Measurements from ENCODE around the gene FOXP4.
"Not testable (repeated sequence)": the region's sequence is repeated elsewhere in the genome, so short reads cannot be mapped to it uniquely, and the experiment has no call there.

Gene FOXP4

GRCh38 chr6:41614715-41615114 lies 68.5 kb downstream of the FOXP4 start:
- H3K27ac ChIP-seq, result no peak overlapping the region
- no peak for TF ChIP-seq CTCF (IDR thresholded peaks at IDR 0.05)
- intact Hi-C loops (cut with DNase I; ENCODE audit: low total_unique reads), result no loop called here
- no peaks in the 10 kb centered on the region for H3K9me3 ChIP-seq
- H3K36me3 ChIP-seq, result no peaks in the 10 kb centered on the region
- H3K4me3 ChIP-seq, result no peak overlapping the region
- peaks cover 0 to 6% of the 10 kb centered on the region in 2 donors for H3K27me3 ChIP-seq
- no peaks in the 10 kb centered on the region for H3K4me1 ChIP-seq
- DNase-seq, result peak in 1 of 2 donors; percentile 41

- H3K4me3 ChIP-seq, result no peak overlapping the region
- DNase-seq, result peak in 1 of 2 donors; percentile 44
- no peaks in the 10 kb centered on the region for H3K9me3 ChIP-seq
- TF ChIP-seq CTCF (IDR thresholded peaks at IDR 0.05), result no peak
- peaks cover 0 to 6% of the 10 kb centered on the region in 2 donors for H3K27me3 ChIP-seq
- H3K4me1 ChIP-seq, result no peaks in the 10 kb centered on the region
- no peaks in the 10 kb centered on the region for H3K36me3 ChIP-seq
- no peak overlapping the region for H3K27ac ChIP-seq
- intact Hi-C loops (cut with DNase I; ENCODE audit: low total_unique reads), result no loop called here
Observed at GRCh38 chr6:41615311-41615710, 69.1 kb downstream of the FOXP4 start.

DNA sequence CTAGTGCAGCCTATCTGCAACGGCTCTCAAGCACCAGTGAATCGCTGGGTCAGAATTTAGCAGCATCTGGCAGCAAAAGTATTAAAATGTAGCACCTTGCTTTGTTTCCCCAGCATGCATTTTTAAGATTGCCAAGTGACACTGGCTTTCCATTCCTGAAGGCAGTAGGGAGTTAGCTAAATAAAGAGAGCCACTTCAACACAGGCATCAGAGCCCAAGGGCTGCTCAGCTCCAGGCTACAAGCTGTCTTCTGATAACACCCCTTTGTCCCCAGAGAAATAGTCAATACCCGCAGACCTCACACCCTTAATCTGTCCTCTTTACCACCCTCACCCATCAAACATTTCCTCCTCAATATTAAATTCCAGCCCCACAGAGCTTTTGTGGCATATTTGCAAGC lies 72.4 kb downstream of the FOXP4 start:
- Histone ChIP-seq H3K27me3 (no peaks in the 10 kb centered on the region), H3K27ac (no peak overlapping the region), H3K36me3 (no peaks in the 10 kb centered on the region), H3K9me3 (peaks cover 0 to 6% (median 0%) of the 10 kb centered on the region in 3 donors), H3K4me1 (no peaks in the 10 kb centered on the region), H3K4me3 (no peak overlapping the region)
- no peak for TF ChIP-seq CTCF (IDR thresholded peaks at IDR 0.05)
- intact Hi-C loops (cut with DNase I; ENCODE audit: low total_unique reads), result no loop called here
- peak in 1 of 2 donors; percentile 0 for DNase-seq

DNA sequence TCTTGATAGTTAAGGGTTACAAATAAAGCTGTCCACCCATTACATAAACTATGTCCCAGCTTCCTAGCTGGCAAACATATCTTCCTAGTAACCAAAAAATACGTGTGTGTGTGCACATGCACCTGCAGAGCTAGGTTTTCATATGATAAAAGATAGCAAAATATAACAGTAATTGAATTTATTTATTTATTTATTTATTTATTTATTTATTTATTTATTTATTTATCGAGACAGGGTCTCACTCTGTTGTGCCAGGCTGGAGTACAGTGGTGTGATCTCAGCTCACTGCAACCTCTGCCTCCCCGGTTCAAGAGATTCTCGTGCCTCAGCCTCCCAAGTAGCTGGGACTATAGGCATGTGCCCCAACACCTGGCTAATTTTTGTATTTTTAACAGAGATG lies 73.0 kb downstream of the FOXP4 start:
- peak in 1 of 2 donors; percentile 0 for DNase-seq
- H3K9me3 ChIP-seq; H3K4me1 ChIP-seq; H3K27me3 ChIP-seq; intact Hi-C loops (cut with DNase I; ENCODE audit: low total_unique reads); H3K36me3 ChIP-seq; H3K27ac ChIP-seq; H3K4me3 ChIP-seq: not testable (repeated sequence)

GRCh38 chr6:41621367-41621766 lies 75.2 kb downstream of the FOXP4 start:
- no peak for DNase-seq
- Histone ChIP-seq H3K36me3 (no peaks in the 10 kb centered on the region), H3K4me3 (no peak overlapping the region), H3K27me3 (peaks cover 0 to 13% of the 10 kb centered on the region in 2 donors), H3K27ac (no peak overlapping the region), H3K9me3 (peaks cover 0 to 6% (median 0%) of the 10 kb centered on the region in 3 donors), H3K4me1 (no peaks in the 10 kb centered on the region)
- intact Hi-C loops (cut with DNase I; ENCODE audit: low total_unique reads), result no loop called here
- TF ChIP-seq CTCF (IDR thresholded peaks at IDR 0.05), result no peak

- no peak overlapping the region for H3K27ac ChIP-seq
- intact Hi-C loops (cut with DNase I; ENCODE audit: low total_unique reads), result no loop called here
Observed at GRCh38 chr6:41621802-41622201, 75.6 kb downstream of the FOXP4 start.

More at GRCh38 chr6:41621802-41622201, 75.6 kb downstream of the FOXP4 start:
- H3K4me1 ChIP-seq, result no peaks in the 10 kb centered on the region
- peaks cover 0 to 13% of the 10 kb centered on the region in 2 donors for H3K27me3 ChIP-seq
- no peak overlapping the region for H3K4me3 ChIP-seq
- H3K9me3 ChIP-seq, result peaks cover 0 to 6% (median 0%) of the 10 kb centered on the region in 3 donors
- H3K36me3 ChIP-seq, result no peaks in the 10 kb centered on the region
- DNase-seq, result no peak
- TF ChIP-seq CTCF (IDR thresholded peaks at IDR 0.05), result no peak
